Sigmoid colon (tissue), 4 donors: ENCODE results near the gene NKD2.

Source experiments
- EP300 ChIP-seq, 4 donors: sonication (generic); formaldehyde crosslinking; IDR thresholded peaks; one replicate each; pipeline ENCODE4 v1.6.1; 2017; ENCODE audit warnings: antibody characterized with exemption in 4 of 4
- POLR2A ChIP-seq, 2 donors: fragments of 450-650 bp; IDR thresholded peaks; one replicate each; pipeline ENCODE4 v1.6.1; 2016; ENCODE audit warnings: antibody characterized with exemption in 2 of 2, mild to moderate bottlenecking in 2 of 2, moderate library complexity in 2 of 2
- POLR2AphosphoS5 ChIP-seq, 4 donors: sonication (generic); formaldehyde crosslinking; IDR thresholded peaks; one replicate each; pipeline ENCODE4 v1.6.1; 2017; ENCODE audit warnings: antibody characterized with exemption in 4 of 4
- TF ChIP-seq, protein P1 (sequence below), 4 experiments: fragments of 450-650 bp in 3 of 4; fragments of 200-600 bp in 1 of 4; IDR thresholded peaks; one replicate each; pipeline ENCODE4 v1.5.1; 2016 to 2019; ENCODE audit warnings: antibody characterized with exemption in 4 of 4, mild to moderate bottlenecking in 3 of 4, moderate library complexity in 2 of 4

DNA sequence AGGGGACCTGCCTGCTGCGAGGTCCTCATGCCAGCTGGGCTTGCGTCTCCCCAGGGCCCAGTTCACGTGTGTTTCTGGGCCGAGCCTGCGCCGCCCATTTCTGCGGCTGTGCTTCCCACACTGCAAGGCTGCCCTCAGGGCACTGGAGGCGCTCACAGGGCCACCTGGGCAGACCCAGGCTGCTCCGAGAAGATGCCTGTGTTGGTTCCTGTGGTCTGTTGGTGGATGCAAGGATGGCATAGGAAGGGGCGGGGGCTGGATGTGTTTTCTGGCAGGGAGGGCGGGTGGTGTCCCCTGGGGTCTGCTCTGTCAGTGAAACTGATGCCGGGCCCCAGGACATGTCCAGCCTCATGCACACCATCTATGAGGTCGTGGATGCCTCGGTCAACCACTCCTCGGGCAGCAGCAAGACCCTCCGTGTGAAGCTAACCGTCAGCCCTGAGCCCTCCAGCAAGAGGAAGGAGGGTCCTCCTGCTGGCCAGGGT, 25.9 kb downstream of the NKD2 start:
- TF ChIP-seq, protein P1, sequence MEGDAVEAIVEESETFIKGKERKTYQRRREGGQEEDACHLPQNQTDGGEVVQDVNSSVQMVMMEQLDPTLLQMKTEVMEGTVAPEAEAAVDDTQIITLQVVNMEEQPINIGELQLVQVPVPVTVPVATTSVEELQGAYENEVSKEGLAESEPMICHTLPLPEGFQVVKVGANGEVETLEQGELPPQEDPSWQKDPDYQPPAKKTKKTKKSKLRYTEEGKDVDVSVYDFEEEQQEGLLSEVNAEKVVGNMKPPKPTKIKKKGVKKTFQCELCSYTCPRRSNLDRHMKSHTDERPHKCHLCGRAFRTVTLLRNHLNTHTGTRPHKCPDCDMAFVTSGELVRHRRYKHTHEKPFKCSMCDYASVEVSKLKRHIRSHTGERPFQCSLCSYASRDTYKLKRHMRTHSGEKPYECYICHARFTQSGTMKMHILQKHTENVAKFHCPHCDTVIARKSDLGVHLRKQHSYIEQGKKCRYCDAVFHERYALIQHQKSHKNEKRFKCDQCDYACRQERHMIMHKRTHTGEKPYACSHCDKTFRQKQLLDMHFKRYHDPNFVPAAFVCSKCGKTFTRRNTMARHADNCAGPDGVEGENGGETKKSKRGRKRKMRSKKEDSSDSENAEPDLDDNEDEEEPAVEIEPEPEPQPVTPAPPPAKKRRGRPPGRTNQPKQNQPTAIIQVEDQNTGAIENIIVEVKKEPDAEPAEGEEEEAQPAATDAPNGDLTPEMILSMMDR (IDR thresholded peaks at IDR 0.05), result no peak
- TF ChIP-seq POLR2AphosphoS5 (IDR thresholded peaks at IDR 0.05) (no peak), POLR2A (IDR thresholded peaks at IDR 0.05) (no peak), EP300 (IDR thresholded peaks at IDR 0.05) (no peak)
